AG09309 (cell line): ENCODE data around the gene SPECC1L.
"Not testable (repeated sequence)": the region's sequence is repeated elsewhere in the genome, so short reads cannot be mapped to it uniquely, and the experiment has no call there.

Experiments
- DNase-seq: peaks from one replicate; pipeline ENCODE4 v3.0.0-alpha.2; 2010; ENCODE audit warnings: low read depth
- H3K4me3 ChIP-seq: 2 replicates; pipeline ENCODE4 v1.5.1; 2011; ENCODE audit warnings: mild to moderate bottlenecking, low read depth, low read length, moderate library complexity; ENCODE audit not compliant: control insufficient read depth
- CTCF ChIP-seq: IDR thresholded peaks from 2 replicates; pipeline ENCODE4 v1.5.1; 2011; ENCODE audit warnings: mild to moderate bottlenecking, low read depth, low read length, inconsistent platforms; ENCODE audit not compliant: insufficient read depth, control insufficient read depth; ENCODE audit errors: missing control alignments

Gene SPECC1L

GRCh38 chr22:24240381-24240780 is 30.2 kb upstream of the SPECC1L start:
- DNase-seq: no peak
- no peak for TF ChIP-seq CTCF
- H3K4me3 ChIP-seq: no peak overlapping the region

- H3K4me3 ChIP-seq, DNase-seq: not testable (repeated sequence)
These were observed 29.5 kb upstream of the SPECC1L start for GRCh38 chr22:24240985-24241692.

DNA sequence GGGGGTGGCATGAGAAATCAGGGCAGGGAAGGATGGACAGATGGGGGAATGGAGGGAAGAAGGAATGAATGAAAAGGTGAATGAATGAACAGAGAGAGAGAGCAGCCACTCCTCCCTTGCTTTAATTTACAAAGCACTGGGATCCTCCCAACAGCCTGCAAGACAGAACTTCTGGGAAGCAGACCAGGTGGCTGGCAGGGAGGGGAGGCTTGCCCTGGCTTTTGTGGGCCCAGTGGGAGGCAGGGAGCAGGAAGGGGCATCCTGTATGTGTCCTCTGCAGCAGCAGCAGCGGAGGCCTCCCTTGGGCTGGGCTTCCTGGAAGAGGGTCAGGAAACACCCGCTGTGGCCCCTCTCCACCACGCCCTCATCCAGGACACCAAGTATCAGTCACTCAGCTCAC is 27.2 kb upstream of the SPECC1L start:
- not testable (repeated sequence) for DNase-seq, H3K4me3 ChIP-seq

DNA sequence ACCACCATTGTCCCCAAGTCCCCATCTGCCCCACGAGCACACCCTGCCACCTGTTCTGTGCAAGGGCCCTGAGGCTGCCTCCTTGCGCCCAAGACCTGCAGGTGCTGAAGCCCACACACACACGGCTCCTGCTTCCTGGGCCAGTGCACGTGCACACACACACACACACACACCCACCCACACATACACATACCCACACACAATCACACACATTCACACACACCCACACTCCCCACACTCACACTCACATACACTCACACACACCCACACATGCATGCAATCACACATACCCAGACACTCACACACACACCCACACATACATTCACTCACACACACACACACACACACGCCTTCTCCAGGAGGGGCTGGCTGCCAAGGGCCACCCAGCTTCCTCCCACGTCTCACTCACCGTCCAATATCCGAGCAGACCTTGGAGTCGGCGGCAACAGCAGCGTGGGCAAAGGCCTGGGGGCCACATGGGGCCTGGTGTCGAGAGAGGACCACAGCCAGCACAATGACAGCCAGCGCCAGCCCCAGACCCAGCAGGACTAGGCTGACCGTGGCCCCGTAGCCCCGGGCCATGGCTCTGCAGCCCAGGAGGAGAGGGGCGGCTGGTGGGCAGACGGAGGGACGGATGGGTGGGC is 26.4 kb upstream of the SPECC1L start:
- no peak for DNase-seq
- H3K4me3 ChIP-seq: no peak overlapping the region
- TF ChIP-seq CTCF: no peak

DNA sequence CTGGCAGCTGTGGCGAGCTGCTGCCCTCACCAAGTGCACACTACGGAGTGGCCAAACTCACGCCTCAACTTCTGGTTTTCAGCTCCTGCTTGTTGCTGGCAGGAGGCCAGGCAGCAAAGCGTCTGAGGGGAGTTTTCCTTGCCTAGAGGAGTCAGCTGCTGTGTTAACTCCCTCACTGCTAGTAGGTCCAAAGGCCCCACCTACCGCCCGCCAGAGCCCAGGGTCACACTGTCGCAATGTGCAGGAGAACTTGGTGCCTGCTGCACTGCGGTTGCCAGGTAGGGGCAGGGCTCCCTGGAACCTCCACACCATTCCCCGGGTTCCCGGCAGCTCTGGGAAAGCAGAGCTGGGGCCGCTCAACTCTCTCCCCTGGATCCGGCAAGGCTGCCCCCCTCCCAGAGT is 25.6 kb upstream of the SPECC1L start, which contains the start of gene GGT5:
TSS of gene GGT5 (minus strand) at position 53 of the 402 bp plus-strand sequence. CDS start 357 bp downstream, outside the sequence.
- not testable (repeated sequence) for DNase-seq, H3K4me3 ChIP-seq

DNA sequence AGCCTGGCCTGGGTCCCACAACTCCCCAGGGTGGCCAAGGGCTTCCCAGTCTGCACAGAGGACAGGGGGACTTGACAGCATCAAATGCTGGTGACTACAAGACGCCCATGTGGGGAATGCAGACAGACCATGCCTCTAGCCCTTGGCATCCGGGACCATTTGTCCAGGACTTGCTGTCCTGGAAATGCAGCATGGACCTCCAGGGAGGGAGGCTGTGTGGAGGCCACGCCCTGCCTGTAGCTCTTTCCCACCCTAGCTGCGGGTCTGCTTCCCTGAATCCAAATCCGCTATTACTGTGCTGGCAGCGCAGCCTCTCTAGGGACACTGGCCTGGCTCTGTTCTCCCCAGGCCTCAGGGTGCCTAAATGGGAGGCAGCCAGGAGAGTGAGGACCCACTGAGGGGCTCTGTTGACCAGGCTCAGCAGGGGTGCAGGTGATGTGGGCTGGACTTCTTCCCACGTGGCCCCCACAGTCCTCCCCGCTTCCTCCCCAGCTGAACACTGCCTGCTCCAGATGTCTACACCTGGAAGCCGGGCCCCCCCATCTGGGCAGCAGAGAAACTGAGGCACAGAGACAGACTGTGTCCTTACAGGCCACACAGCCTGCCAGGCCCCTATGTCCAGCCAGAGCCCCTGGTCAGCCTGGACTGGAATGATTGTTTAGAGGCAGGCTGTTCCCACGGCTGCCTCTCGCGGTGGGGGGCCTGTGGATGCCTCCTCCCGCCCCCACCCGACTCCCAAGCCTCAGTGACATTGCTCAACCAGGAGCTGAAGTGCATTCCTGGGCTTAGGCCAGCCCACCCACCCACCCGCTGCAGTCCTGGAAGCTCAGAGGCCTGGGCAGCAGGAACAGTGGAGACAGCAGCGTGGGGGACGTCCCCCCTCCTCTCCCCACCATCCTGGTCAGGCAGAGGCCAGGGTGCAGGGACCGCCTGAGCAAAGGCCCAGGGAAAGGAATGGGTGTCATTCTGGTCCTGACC is 24.8 kb upstream of the SPECC1L start:
- DNase-seq: peak; percentile 24
- not testable (repeated sequence) for H3K4me3 ChIP-seq

- H3K4me3 ChIP-seq: no peak overlapping the region
- TF ChIP-seq CTCF: no peak
- no peak for DNase-seq
These were observed 23.6 kb upstream of the SPECC1L start for GRCh38 chr22:24247011-24247507.

GRCh38 chr22:24247564-24248344 is 22.9 kb upstream of the SPECC1L start:
- peak; percentile 91 for DNase-seq
- TF ChIP-seq CTCF: peak; percentile 96
- no peak overlapping the region for H3K4me3 ChIP-seq

DNA sequence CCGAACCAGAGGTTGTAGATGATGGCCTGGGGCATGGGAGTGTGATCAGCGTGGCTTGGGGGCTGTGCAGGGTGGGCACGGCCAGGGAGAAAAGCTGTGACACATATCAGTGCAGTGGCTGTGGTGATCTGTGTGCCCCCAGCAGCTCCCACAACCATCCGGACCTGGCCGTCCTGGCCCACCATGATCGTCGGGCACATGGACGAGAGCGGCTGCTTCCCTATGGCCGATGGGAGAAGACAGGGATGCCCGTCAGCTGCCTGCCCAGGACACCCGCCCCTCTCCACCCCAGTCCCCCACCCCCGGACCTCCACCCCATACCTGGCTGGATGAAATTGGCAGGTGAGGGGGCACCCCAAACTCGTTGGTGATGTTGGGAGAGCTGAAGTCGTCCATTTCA is 22.0 kb upstream of the SPECC1L start:
- DNase-seq, H3K4me3 ChIP-seq: not testable (repeated sequence)

DNA sequence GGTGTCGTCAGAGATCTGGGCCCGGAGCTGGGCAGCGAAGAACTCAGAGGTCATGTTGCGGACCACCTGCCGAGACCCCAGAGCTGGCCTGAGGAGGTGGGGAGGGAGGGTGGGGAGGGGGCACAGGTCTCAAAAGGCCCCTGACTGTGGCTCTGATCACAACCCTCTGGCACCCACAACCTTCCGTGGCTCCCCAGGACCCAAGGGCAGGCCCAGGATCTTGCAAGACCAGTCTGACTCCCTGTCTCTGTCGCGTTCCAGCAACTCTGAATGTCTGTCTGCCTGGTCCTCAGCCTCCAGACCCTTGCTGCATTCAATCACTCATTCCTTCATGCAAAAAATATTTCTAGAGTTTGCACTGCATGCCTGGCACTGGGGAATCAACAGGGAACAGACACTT is 21.2 kb upstream of the SPECC1L start:
- not testable (repeated sequence) for H3K4me3 ChIP-seq, DNase-seq

DNA sequence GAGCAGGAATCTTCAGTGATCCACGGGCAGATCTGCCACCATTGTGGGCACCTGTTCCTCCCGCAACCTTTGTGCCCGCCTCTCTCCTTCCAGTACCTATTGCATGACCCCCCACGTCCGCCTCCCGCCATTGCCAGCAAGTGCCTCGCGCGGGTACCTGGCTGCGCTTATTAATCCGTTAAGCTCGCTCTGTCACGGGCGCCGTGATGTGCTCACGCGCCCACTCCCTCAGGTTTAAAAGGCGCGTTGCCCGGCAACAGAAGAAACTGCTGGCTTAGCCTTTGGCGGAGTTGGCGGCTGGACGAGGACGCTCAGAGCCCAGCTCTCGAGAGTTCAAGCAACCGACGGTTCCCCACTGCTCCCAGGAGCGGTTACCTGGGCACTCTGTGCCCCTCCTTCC is 19.3 kb upstream of the SPECC1L start:
- not testable (repeated sequence) for H3K4me3 ChIP-seq, DNase-seq

- DNase-seq, H3K4me3 ChIP-seq: not testable (repeated sequence)
These were observed 17.5 kb upstream of the SPECC1L start for GRCh38 chr22:24253126-24253525.
